Measurements from ENCODE around the gene TBRG4.

DNA sequence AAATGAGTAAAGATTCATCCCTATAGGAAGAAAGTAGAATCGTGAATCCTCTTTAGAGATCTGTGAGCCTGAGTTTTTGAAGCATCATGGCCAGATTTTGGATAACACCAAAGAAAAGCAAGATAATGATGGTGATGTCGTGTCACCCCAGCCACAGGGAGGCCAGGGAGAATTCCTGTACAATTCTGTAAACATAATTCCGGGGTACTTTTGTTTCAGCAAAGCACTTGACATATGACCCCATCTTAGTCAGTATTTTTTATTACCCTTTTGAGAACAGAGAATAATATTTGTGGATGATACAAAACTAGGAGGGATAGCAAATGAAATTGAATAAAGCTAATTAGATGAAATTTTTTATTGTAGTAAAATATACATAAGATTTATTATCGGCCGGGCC, 56.5 kb downstream of the TBRG4 start:
- TF ChIP-seq, protein P1, sequence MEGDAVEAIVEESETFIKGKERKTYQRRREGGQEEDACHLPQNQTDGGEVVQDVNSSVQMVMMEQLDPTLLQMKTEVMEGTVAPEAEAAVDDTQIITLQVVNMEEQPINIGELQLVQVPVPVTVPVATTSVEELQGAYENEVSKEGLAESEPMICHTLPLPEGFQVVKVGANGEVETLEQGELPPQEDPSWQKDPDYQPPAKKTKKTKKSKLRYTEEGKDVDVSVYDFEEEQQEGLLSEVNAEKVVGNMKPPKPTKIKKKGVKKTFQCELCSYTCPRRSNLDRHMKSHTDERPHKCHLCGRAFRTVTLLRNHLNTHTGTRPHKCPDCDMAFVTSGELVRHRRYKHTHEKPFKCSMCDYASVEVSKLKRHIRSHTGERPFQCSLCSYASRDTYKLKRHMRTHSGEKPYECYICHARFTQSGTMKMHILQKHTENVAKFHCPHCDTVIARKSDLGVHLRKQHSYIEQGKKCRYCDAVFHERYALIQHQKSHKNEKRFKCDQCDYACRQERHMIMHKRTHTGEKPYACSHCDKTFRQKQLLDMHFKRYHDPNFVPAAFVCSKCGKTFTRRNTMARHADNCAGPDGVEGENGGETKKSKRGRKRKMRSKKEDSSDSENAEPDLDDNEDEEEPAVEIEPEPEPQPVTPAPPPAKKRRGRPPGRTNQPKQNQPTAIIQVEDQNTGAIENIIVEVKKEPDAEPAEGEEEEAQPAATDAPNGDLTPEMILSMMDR (IDR thresholded peaks at IDR 0.05), result no peak
- TF ChIP-seq POLR2AphosphoS5 (IDR thresholded peaks at IDR 0.05) (no peak), POLR2A (IDR thresholded peaks at IDR 0.05) (no peak)
